Astrocyte (in vitro differentiated cells and primary cell): ENCODE data around the gene ZBTB9.

Experiments used
- CTCF ChIP-seq: IDR thresholded peaks from 2 replicates; pipeline ENCODE4 v1.5.1; 2011; ENCODE audit warnings: low read depth, mild to moderate bottlenecking, inconsistent platforms, low read length, moderate library complexity; ENCODE audit not compliant: insufficient read depth
- EZH2 ChIP-seq: IDR thresholded peaks from 2 replicates; pipeline ENCODE4 v1.6.1; 2012; ENCODE audit warnings: mild to moderate bottlenecking, low read length, inconsistent platforms; ENCODE audit not compliant: insufficient read depth

DNA sequence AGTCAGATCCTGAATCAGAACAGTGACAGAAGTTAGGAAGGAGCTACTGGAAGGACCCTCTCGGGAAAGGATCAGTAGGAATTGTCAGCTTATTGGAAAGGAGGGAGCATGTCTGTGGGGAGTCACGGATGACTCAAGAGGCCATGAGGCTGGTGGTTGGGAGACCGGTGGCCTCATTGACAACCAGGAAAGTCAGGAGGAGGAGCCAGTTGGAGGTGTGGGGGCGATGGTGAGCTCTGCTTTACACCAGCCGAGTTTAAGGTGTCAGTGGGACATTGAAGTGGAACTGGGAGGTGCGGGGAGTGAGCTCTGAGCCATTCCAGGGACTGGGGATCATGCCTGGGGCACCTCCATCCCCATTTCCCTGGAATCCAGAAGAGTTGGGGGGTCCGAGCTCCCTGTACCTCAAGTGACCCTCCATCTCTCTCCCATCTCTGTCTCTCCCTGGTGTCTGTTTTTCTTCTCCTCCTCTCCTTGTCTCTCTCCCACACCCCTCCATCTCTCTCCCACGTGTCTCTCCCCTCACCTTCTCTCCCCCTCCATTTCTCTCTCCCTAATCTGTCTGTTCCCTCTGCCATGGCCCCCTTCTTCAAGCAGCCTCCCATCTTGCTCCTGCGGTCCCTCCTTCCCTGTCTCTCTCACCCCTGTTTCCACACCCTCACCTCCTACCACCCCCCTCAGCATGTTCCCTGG, 14.3 kb upstream of the ZBTB9 start:
- TF ChIP-seq CTCF (no peak), EZH2 (no peak)
